Measurements from ENCODE around the gene PON3. TPM values are rescaled to one million over a fixed set of nuclear protein-coding genes. Genes with fewer than 3 reads are reported as not detected.

The PON3 gene
- total and polyA plus RNA-seq, 2 of the 13 experiments (the other 11 are each of a cell fraction or from before 2014, with no cell fraction given), result 23.6 to 37.8 TPM

DNA sequence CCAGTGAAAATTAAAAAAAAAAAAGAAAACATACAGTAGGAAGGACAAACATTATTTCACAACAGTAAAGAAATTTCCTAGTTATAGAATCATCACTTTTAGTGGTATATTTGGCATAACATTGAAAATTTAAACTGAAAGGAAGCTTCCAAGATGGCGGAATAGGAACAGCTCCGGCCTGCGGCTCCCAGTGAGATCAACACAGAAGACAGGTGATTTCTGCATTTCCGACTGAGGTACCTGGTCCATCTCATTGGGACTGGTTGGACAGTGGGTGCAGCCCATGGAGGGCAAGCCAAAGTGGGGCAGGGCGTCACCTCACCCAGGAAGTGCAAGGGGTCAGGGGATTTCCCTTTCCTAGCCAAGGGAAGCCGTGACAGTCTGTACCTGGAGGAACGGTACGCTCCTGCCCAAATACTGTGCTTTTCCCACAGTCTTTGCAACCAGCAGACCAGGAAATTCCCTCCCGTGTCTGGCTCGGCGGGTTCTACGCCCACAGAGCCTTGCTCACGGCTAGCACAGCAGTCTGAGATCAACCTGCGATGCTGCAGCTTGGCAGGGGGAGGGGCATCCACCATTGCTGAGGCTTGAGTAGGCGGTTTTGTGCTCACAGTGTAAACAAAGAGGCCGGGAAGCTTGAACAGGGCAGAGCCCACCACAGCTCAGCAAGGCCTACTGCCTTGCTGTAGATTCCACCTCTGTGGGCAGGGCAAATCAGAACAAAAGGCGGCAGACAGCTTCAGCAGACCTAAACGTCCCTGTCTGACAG lies 19.4 kb downstream of the PON3 start:
- in situ Hi-C loops (cut with HindIII; ENCODE audit: extremely low pct_ligation_motif_present, low pct_unique_long_range_greater_than_20kb) (no loop called here), intact Hi-C loops (cut with micrococcal nuclease; ENCODE audit: unreplicated experiment) (no loop called here)
- Histone ChIP-seq H3K27me3 (ENCODE audit: control insufficient read depth in 1 of 2, insufficient read depth in 2 of 2, low read length in 2 of 2) (no peaks in the 10 kb centered on the region), H3K9ac (ENCODE audit: insufficient read depth, low read depth, low read length) (no peak overlapping the region), H3K9me3 (ENCODE audit: low read length) (no peaks in the 10 kb centered on the region), H4K20me1 (ENCODE audit: insufficient read depth, low read length) (no peaks in the 10 kb centered on the region), H3K4me2 (ENCODE audit: low read depth, low read length) (no peak overlapping the region), H3K4me1 (ENCODE audit: insufficient read depth, low read length) (no peaks in the 10 kb centered on the region), H2AFZ (ENCODE audit: low read length) (no peak overlapping the region), H3K4me3 (replicated peaks in 1 of 3; ENCODE audit: insufficient read depth in 1 of 3, low read depth in 2 of 3, low read length in 3 of 3) (no peak overlapping the region), H3K36me3 (replicated peaks in 1 of 2; ENCODE audit: control insufficient read depth in 1 of 2, insufficient read depth in 2 of 2, low read length in 2 of 2) (peaks cover 1 to 6% of the 10 kb centered on the region in 2 experiments; a peak in 1 of 5 replicates), H3K79me2 (ENCODE audit: insufficient read depth, low read length) (no peaks in the 10 kb centered on the region), H3K27ac (ENCODE audit: extremely low read length, insufficient read depth, low read length) (no peak overlapping the region)
- ChIA-PET POLR2A (no interaction called here), CTCF (ENCODE audit: low intra/inter-chr PET ratio, low total read pairs) (no interaction called here)
- TF ChIP-seq, protein P1, sequence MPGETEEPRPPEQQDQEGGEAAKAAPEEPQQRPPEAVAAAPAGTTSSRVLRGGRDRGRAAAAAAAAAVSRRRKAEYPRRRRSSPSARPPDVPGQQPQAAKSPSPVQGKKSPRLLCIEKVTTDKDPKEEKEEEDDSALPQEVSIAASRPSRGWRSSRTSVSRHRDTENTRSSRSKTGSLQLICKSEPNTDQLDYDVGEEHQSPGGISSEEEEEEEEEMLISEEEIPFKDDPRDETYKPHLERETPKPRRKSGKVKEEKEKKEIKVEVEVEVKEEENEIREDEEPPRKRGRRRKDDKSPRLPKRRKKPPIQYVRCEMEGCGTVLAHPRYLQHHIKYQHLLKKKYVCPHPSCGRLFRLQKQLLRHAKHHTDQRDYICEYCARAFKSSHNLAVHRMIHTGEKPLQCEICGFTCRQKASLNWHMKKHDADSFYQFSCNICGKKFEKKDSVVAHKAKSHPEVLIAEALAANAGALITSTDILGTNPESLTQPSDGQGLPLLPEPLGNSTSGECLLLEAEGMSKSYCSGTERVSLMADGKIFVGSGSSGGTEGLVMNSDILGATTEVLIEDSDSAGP (CRISPR knock-in tag; IDR thresholded peaks at IDR 0.05; ENCODE audit: borderline replicate concordance), result no peak
- TF ChIP-seq FLYWCH1 (CRISPR knock-in tag; IDR thresholded peaks at IDR 0.05) (no peak), CENPX (CRISPR knock-in tag; IDR thresholded peaks at IDR 0.05) (no peak), ZNF781 (CRISPR knock-in tag; IDR thresholded peaks at IDR 0.05; ENCODE audit: borderline replicate concordance, not compliant biosample characterization) (no peak), ZFP82 (CRISPR knock-in tag; IDR thresholded peaks at IDR 0.05; ENCODE audit: borderline replicate concordance) (no peak)
- TF ChIP-seq, protein P2, sequence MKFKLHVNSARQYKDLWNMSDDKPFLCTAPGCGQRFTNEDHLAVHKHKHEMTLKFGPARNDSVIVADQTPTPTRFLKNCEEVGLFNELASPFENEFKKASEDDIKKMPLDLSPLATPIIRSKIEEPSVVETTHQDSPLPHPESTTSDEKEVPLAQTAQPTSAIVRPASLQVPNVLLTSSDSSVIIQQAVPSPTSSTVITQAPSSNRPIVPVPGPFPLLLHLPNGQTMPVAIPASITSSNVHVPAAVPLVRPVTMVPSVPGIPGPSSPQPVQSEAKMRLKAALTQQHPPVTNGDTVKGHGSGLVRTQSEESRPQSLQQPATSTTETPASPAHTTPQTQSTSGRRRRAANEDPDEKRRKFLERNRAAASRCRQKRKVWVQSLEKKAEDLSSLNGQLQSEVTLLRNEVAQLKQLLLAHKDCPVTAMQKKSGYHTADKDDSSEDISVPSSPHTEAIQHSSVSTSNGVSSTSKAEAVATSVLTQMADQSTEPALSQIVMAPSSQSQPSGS (CRISPR knock-in tag; IDR thresholded peaks at IDR 0.05), result no peak
- TF ChIP-seq, protein P3, sequence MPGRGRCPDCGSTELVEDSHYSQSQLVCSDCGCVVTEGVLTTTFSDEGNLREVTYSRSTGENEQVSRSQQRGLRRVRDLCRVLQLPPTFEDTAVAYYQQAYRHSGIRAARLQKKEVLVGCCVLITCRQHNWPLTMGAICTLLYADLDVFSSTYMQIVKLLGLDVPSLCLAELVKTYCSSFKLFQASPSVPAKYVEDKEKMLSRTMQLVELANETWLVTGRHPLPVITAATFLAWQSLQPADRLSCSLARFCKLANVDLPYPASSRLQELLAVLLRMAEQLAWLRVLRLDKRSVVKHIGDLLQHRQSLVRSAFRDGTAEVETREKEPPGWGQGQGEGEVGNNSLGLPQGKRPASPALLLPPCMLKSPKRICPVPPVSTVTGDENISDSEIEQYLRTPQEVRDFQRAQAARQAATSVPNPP (CRISPR knock-in tag; IDR thresholded peaks at IDR 0.05), result no peak
- TF ChIP-seq, protein P4, sequence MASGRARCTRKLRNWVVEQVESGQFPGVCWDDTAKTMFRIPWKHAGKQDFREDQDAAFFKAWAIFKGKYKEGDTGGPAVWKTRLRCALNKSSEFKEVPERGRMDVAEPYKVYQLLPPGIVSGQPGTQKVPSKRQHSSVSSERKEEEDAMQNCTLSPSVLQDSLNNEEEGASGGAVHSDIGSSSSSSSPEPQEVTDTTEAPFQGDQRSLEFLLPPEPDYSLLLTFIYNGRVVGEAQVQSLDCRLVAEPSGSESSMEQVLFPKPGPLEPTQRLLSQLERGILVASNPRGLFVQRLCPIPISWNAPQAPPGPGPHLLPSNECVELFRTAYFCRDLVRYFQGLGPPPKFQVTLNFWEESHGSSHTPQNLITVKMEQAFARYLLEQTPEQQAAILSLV (CRISPR knock-in tag; IDR thresholded peaks at IDR 0.05; ENCODE audit: borderline replicate concordance), result no peak
- TF ChIP-seq, protein P5, sequence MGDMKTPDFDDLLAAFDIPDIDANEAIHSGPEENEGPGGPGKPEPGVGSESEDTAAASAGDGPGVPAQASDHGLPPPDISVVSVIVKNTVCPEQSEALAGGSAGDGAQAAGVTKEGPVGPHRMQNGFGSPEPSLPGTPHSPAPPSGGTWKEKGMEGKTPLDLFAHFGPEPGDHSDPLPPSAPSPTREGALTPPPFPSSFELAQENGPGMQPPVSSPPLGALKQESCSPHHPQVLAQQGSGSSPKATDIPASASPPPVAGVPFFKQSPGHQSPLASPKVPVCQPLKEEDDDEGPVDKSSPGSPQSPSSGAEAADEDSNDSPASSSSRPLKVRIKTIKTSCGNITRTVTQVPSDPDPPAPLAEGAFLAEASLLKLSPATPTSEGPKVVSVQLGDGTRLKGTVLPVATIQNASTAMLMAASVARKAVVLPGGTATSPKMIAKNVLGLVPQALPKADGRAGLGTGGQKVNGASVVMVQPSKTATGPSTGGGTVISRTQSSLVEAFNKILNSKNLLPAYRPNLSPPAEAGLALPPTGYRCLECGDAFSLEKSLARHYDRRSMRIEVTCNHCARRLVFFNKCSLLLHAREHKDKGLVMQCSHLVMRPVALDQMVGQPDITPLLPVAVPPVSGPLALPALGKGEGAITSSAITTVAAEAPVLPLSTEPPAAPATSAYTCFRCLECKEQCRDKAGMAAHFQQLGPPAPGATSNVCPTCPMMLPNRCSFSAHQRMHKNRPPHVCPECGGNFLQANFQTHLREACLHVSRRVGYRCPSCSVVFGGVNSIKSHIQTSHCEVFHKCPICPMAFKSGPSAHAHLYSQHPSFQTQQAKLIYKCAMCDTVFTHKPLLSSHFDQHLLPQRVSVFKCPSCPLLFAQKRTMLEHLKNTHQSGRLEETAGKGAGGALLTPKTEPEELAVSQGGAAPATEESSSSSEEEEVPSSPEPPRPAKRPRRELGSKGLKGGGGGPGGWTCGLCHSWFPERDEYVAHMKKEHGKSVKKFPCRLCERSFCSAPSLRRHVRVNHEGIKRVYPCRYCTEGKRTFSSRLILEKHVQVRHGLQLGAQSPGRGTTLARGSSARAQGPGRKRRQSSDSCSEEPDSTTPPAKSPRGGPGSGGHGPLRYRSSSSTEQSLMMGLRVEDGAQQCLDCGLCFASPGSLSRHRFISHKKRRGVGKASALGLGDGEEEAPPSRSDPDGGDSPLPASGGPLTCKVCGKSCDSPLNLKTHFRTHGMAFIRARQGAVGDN (CRISPR knock-in tag; IDR thresholded peaks at IDR 0.05), result no peak
- whole genome bisulfite sequencing (ENCODE audit: low lambda C conversion rate), result 95% methylated on average over 16 of the region's 18 CpGs
- BruUV-seq (replicated peaks), result no TSS peak
- DNase-seq (ENCODE audit: low spot score) (no peak), ATAC-seq (no peak), FAIRE-seq (no peak)

All from HepG2 (cell line).